Hypothalamus (tissue), 51 donors: ENCODE data around the gene RMC1.

ENCODE experiments used
- DNase-seq, 51 donors: peaks; one replicate each; lab custom pipeline; 2025; lab: John Stamatoyannopoulos, UW

The RMC1 gene

DNA sequence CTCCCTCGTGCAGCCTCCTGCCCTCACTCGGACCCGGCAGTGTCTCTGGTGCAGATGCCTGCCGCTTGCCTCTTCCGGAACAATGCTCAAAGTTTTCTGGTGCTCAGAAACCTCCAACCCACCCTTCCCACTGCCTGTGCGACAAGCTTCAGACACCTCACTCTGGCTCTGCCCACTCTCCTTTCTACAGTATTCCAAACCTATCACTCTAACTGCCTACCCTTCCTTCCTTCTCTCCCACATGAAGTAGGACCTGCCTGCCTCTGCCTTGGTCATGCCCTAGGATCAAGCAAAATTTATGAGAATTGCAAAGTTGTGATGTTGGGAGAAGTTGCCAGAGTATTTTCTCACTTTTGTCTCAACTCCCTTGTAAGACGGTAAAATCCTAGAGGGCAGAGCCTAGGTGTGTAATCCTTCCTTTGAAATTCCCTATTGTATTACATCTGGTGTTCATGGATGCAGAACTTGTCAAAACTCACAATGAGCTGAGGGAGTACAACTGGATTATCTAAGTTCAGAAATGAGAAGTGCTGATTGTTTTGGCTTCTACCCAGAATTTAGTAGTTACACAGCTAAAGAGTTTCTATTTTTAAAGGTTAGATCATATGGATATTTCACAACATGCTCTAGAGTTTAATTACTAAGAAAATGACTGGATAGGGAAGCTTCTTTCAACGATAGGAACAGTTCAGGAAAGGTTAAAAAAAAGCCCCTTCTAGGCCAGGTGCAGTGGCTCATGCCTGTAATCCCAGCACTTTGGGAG lies 75.8 kb downstream of the RMC1 start:
- no peak for DNase-seq

DNA sequence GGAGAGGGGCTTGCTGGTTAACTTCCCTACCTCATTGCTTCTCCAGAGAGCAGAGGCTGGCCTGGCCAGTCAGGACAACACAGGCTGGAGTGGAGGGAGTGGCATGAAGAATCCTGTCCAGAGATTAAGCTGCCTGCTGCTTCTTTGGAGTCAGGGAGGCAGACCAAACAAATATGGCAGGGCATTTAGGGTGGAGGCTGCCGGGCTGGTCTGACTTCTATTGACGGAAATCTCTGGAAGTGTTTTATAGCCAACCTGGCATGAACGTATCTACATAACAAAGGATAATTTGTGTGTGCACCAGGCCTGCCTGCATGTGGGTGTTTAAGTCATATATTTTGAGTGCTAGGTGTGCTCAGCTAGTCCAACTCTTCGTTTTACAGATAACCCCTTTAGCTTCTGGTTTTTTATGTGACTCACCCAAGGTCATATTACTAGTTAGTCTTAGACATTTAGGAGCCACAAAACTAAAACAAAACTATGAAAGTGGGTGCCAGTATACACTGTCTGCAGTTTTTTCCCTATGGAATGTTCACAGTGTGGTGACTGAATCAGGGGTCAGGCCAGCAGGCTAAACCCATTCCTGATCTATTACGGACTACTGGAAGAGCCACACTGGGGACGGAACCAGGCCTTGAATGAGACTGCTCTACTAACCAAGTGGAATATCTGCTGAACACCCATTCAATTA lies 77.5 kb downstream of the RMC1 start:
- DNase-seq: no peak
